ENCODE results near the gene PTPN13.

PTPN13 gene

DNA sequence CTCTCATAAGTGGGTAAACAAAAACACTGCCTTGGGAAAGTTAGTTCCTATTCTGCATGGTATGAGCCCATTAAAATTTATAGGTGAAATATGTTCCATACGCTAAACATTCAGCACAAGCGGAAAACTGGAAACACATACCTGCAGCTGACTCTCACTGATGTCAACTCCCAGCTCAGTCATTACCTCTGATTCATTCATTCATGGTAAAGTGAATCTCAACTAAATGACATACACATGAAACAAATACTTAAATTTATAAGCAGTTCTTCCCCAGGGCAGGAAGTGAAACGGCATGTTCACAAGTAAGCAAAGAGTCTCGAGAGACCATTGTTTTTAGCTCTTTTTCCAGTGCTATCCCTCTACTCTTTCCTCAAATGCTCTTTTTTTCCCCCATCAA lies 253.5 kb downstream of the PTPN13 start:
- Histone ChIP-seq H3K9ac (ENCODE audit: low read depth, low read length) (no peak overlapping the region), H3K27ac (ENCODE audit: low read length) (no peak overlapping the region), H3K4me3 (ENCODE audit: low read depth in 1 of 2, low read length in 2 of 2) (no peak overlapping the region), H3K27me3 (ENCODE audit: insufficient read depth, low read length, poor library complexity) (no peaks in the 10 kb centered on the region), H3K9me3 (ENCODE audit: insufficient read depth, low read length, severe bottlenecking) (no peaks in the 10 kb centered on the region), H3K4me2 (ENCODE audit: insufficient read depth, low read length) (no peak overlapping the region), H2AFZ (ENCODE audit: low read depth, low read length) (no peak overlapping the region), H3K79me2 (ENCODE audit: insufficient read depth, low read length) (no peaks in the 10 kb centered on the region), H3K4me1 (ENCODE audit: insufficient read depth, low read length) (no peaks in the 10 kb centered on the region), H4K20me1 (ENCODE audit: insufficient read depth, low read length) (no peaks in the 10 kb centered on the region), H3K36me3 (ENCODE audit: insufficient read depth, low read length) (no peaks in the 10 kb centered on the region)
- ATAC-seq (ENCODE audit: insufficient read depth, low read depth) (no peak), DNase-seq (no peak)
- TF ChIP-seq, protein P1, sequence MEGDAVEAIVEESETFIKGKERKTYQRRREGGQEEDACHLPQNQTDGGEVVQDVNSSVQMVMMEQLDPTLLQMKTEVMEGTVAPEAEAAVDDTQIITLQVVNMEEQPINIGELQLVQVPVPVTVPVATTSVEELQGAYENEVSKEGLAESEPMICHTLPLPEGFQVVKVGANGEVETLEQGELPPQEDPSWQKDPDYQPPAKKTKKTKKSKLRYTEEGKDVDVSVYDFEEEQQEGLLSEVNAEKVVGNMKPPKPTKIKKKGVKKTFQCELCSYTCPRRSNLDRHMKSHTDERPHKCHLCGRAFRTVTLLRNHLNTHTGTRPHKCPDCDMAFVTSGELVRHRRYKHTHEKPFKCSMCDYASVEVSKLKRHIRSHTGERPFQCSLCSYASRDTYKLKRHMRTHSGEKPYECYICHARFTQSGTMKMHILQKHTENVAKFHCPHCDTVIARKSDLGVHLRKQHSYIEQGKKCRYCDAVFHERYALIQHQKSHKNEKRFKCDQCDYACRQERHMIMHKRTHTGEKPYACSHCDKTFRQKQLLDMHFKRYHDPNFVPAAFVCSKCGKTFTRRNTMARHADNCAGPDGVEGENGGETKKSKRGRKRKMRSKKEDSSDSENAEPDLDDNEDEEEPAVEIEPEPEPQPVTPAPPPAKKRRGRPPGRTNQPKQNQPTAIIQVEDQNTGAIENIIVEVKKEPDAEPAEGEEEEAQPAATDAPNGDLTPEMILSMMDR (IDR thresholded peaks at IDR 0.05; ENCODE audit: borderline replicate concordance, extremely low read depth, low read length, poor library complexity, severe bottlenecking) = no peak
- no peak for TF ChIP-seq EZH2 (IDR thresholded peaks at IDR 0.05; ENCODE audit: borderline replicate concordance, low read depth, low read length, severe bottlenecking)

DNA sequence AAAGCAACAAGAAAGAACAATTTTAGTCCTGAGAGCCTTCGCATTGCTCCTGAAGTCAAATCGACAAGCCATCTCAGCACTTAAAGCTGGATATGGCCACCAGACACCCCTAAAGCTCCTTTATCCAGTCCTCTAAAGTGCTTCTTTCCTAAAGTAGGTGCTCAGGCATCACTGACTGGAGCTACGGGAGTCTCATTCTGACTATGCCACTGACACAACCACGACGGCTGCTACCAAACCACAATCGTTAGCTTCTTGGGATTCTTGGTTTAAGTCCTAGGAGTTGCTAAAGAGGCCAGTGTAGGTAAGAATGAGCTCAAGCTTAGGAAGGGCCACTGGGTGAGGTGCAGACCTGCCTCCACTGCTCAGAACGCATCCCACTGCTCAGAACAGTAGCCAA lies 254.0 kb downstream of the PTPN13 start:
- no peaks in the 10 kb centered on the region for H3K27me3 ChIP-seq (ENCODE audit: insufficient read depth, low read length, poor library complexity)
- H3K9me3 ChIP-seq (ENCODE audit: insufficient read depth, low read length, severe bottlenecking) = no peaks in the 10 kb centered on the region
- no peak overlapping the region for H3K9ac ChIP-seq (ENCODE audit: low read depth, low read length)
- H3K36me3 ChIP-seq (ENCODE audit: insufficient read depth, low read length) = no peaks in the 10 kb centered on the region
- H3K27ac ChIP-seq (ENCODE audit: low read length) = no peak overlapping the region
- no peak overlapping the region for H3K4me3 ChIP-seq (ENCODE audit: low read depth in 1 of 2, low read length in 2 of 2)
- no peak for TF ChIP-seq EZH2 (IDR thresholded peaks at IDR 0.05; ENCODE audit: borderline replicate concordance, low read depth, low read length, severe bottlenecking)
- TF ChIP-seq, protein P1 (IDR thresholded peaks at IDR 0.05; ENCODE audit: borderline replicate concordance, extremely low read depth, low read length, poor library complexity, severe bottlenecking) = no peak
- ATAC-seq (ENCODE audit: insufficient read depth, low read depth) (no peak), DNase-seq (no peak)
- no peaks in the 10 kb centered on the region for H3K79me2 ChIP-seq (ENCODE audit: insufficient read depth, low read length)
- no peaks in the 10 kb centered on the region for H4K20me1 ChIP-seq (ENCODE audit: insufficient read depth, low read length)
- no peak overlapping the region for H2AFZ ChIP-seq (ENCODE audit: low read depth, low read length)
- no peaks in the 10 kb centered on the region for H3K4me1 ChIP-seq (ENCODE audit: insufficient read depth, low read length)
- no peak overlapping the region for H3K4me2 ChIP-seq (ENCODE audit: insufficient read depth, low read length)

DNA sequence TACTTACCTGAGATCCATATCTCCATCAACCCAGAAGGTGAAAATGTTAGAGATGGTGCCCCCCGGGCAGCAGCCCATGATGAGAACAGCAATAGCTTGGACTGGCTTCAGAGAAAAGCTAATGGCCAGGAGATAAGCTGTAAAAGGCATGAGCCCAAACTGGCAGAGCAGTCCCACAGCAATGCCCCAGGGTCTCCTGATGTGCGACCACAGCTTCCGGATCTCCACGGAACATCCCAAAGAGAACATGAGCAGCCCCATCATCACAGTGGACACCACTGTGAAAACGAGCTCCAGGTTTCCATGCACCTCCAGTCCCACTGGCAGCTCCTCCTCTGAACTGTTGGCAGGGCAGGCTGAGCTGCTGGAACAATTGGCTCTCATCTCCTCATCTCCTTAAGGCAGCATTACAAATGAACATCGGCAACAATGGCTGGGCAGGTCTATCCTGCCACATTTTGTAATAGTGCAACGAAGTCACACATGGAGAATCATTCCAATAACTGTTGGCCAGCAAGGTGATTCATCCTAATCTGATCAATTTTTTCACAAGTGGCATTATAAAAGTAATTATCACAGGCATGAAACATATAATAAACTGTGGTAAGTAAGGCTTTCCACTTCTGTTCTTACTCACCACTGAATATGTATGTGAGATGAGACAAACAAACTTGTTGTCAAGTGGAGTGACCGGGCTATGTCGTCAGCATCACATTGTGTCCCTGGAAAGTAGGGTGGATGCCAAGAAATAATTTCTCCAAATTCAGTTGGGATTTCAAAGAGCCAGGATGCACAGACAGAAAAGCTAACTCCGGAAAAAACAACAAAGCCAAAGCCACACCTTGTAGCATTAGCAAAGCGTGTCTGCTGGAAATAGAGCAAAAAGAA lies 254.9 kb downstream of the PTPN13 start, which contains the start of gene SLC10A6:
SLC10A6 (minus strand) TSS at position 653 of the 888 bp plus-strand sequence; CDS start at position 384, 269 bp downstream.
- DNase-seq = no peak
- no peak for ATAC-seq (ENCODE audit: insufficient read depth, low read depth)
- Histone ChIP-seq H2AFZ (ENCODE audit: low read depth, low read length) (no peak within 1 kb of the TSS), H3K27me3 (ENCODE audit: insufficient read depth, low read length, poor library complexity) (no peaks in the 10 kb centered on the region), H3K4me2 (ENCODE audit: insufficient read depth, low read length) (no peak within 1 kb of the TSS), H3K9ac (ENCODE audit: low read depth, low read length) (no peak within 1 kb of the TSS), H3K27ac (ENCODE audit: low read length) (no peak within 1 kb of the TSS), H3K36me3 (ENCODE audit: insufficient read depth, low read length) (no peaks in the 10 kb centered on the region), H3K4me1 (ENCODE audit: insufficient read depth, low read length) (no peaks in the 10 kb centered on the region), H4K20me1 (ENCODE audit: insufficient read depth, low read length) (no peaks in the 10 kb centered on the region), H3K79me2 (ENCODE audit: insufficient read depth, low read length) (no peaks in the 10 kb centered on the region), H3K9me3 (ENCODE audit: insufficient read depth, low read length, severe bottlenecking) (no peaks in the 10 kb centered on the region), H3K4me3 (ENCODE audit: low read depth in 1 of 2, low read length in 2 of 2) (no peak within 1 kb of the TSS)
- no peak for TF ChIP-seq EZH2 (IDR thresholded peaks at IDR 0.05; ENCODE audit: borderline replicate concordance, low read depth, low read length, severe bottlenecking)
- TF ChIP-seq, protein P1 (IDR thresholded peaks at IDR 0.05; ENCODE audit: borderline replicate concordance, extremely low read depth, low read length, poor library complexity, severe bottlenecking) = no peak
